ENCODE data around the gene CDR2L. TPM values are rescaled to one million over a fixed set of nuclear protein-coding genes. Genes with fewer than 3 reads are reported as not detected.

Gene CDR2L
- total RNA-seq, 1 donor from 2014 or later = 34.9 TPM

GRCh38 chr17:75012096-75012345 is 24.6 kb downstream of the CDR2L start:
- Mint-ChIP-seq H3K27ac (peak overlapping the region; percentile 91), H3K27me3 (no peaks in the 10 kb centered on the region), H3K4me3 (peak overlapping the region; percentile 94), H3K9me3 (no peaks in the 10 kb centered on the region), H3K4me1 (ENCODE audit: unreplicated experiment) (peaks cover 22% of the 10 kb centered on the region), H3K36me3 (peaks cover 8% of the 10 kb centered on the region)
- no peak for TF ChIP-seq CTCF (conservative IDR thresholded peaks at IDR 0.05)
- DNase-seq (ENCODE audit: extremely low spot score, unreplicated experiment) = no peak

- peak within 1 kb of the TSS; percentile 94 for H3K4me3 Mint-ChIP-seq
- peaks cover 22% of the 10 kb centered on the region for H3K4me1 Mint-ChIP-seq (ENCODE audit: unreplicated experiment)
- peak; percentile 90 for DNase-seq (ENCODE audit: extremely low spot score, unreplicated experiment)
- no peaks in the 10 kb centered on the region for H3K27me3 Mint-ChIP-seq
- no peaks in the 10 kb centered on the region for H3K9me3 Mint-ChIP-seq
- TF ChIP-seq CTCF (conservative IDR thresholded peaks at IDR 0.05) = peak; percentile 73
- H3K27ac Mint-ChIP-seq = peak within 1 kb of the TSS; percentile 91
- H3K36me3 Mint-ChIP-seq = peaks cover 8% of the 10 kb centered on the region
These were observed 25.1 kb downstream of the CDR2L start, which contains the start of gene MRPL58 for GRCh38 chr17:75012346-75013091. Gene MRPL58 (plus strand): TSS chr17:75012670. CDS start chr17:75012687, 17 bp downstream.

GRCh38 chr17:75013092-75013559 is 25.7 kb downstream of the CDR2L start:
- peaks cover 22% of the 10 kb centered on the region for H3K4me1 Mint-ChIP-seq (ENCODE audit: unreplicated experiment)
- H3K27ac Mint-ChIP-seq = peak overlapping the region; percentile 19
- DNase-seq (ENCODE audit: extremely low spot score, unreplicated experiment) = no peak
- peak overlapping the region; percentile 94 for H3K4me3 Mint-ChIP-seq
- no peak for TF ChIP-seq CTCF (conservative IDR thresholded peaks at IDR 0.05)
- H3K9me3 Mint-ChIP-seq = no peaks in the 10 kb centered on the region
- peaks cover 11% of the 10 kb centered on the region for H3K36me3 Mint-ChIP-seq
- no peaks in the 10 kb centered on the region for H3K27me3 Mint-ChIP-seq

GRCh38 chr17:75019146-75019545 is 31.7 kb downstream of the CDR2L start:
- no peak overlapping the region for H3K4me3 Mint-ChIP-seq
- no peak for DNase-seq (ENCODE audit: extremely low spot score, unreplicated experiment)
- H3K27ac Mint-ChIP-seq = peak overlapping the region; percentile 85
- H3K27me3 Mint-ChIP-seq = no peaks in the 10 kb centered on the region
- no peaks in the 10 kb centered on the region for H3K9me3 Mint-ChIP-seq
- H3K36me3 Mint-ChIP-seq = peaks cover 17% of the 10 kb centered on the region
- TF ChIP-seq CTCF (conservative IDR thresholded peaks at IDR 0.05) = no peak
- no peaks in the 10 kb centered on the region for H3K4me1 Mint-ChIP-seq (ENCODE audit: unreplicated experiment)

- no peak for DNase-seq (ENCODE audit: extremely low spot score, unreplicated experiment)
- no peaks in the 10 kb centered on the region for H3K27me3 Mint-ChIP-seq
- H3K4me1 Mint-ChIP-seq (ENCODE audit: unreplicated experiment) = no peaks in the 10 kb centered on the region
- no peak for TF ChIP-seq CTCF (conservative IDR thresholded peaks at IDR 0.05)
- H3K36me3 Mint-ChIP-seq = peaks cover 17% of the 10 kb centered on the region
- no peaks in the 10 kb centered on the region for H3K9me3 Mint-ChIP-seq
- no peak overlapping the region for H3K4me3 Mint-ChIP-seq
- H3K27ac Mint-ChIP-seq = peak overlapping the region; percentile 85
These were observed 32.3 kb downstream of the CDR2L start for GRCh38 chr17:75019710-75020109.
